ENCODE data around the gene EPM2A. TPM values are rescaled to one million over a fixed set of nuclear protein-coding genes. Genes with fewer than 3 reads are reported as not detected.

EPM2A gene
- total RNA-seq, 1 donor from 2014 or later = 21.9 TPM

- DNase-seq (no peak), ATAC-seq (ENCODE audit: low read depth) (no peak)
- H3K4me3 Mint-ChIP-seq = no peak overlapping the region
- H3K9me3 Mint-ChIP-seq = no peaks in the 10 kb centered on the region
- TF ChIP-seq CTCF (IDR thresholded peaks at IDR 0.05) = no peak
- H3K36me3 Mint-ChIP-seq (ENCODE audit: low read depth) = peaks cover 48% of the 10 kb centered on the region
- no peak overlapping the region for H3K27ac Mint-ChIP-seq
- ChIA-PET POLR2A (no interaction called here), CTCF (no interaction called here)
- no peaks in the 10 kb centered on the region for H3K4me1 Mint-ChIP-seq
- intact Hi-C loops (cut with micrococcal nuclease) = no loop called here
- no peaks in the 10 kb centered on the region for H3K27me3 Mint-ChIP-seq
These were observed 65.0 kb downstream of the EPM2A start for GRCh38 chr6:145670311-145670710.

GRCh38 chr6:145669627-145670034 lies 65.7 kb downstream of the EPM2A start:
- intact Hi-C loops (cut with micrococcal nuclease) = no loop called here
- ChIA-PET CTCF (interaction anchor here (1.1 kb wide), 1 partner anchor 34 kb away, joined by 3 read pairs; no protein-coding TSS in a partner anchor), POLR2A (no interaction called here)
- TF ChIP-seq CTCF (IDR thresholded peaks at IDR 0.05) = no peak
- no peaks in the 10 kb centered on the region for H3K27me3 Mint-ChIP-seq
- H3K9me3 Mint-ChIP-seq = no peaks in the 10 kb centered on the region
- ATAC-seq (ENCODE audit: low read depth) (no peak), DNase-seq (no peak)
- no peak overlapping the region for H3K27ac Mint-ChIP-seq
- peaks cover 43% of the 10 kb centered on the region for H3K36me3 Mint-ChIP-seq (ENCODE audit: low read depth)
- H3K4me3 Mint-ChIP-seq = no peak overlapping the region
- H3K4me1 Mint-ChIP-seq = no peaks in the 10 kb centered on the region

GRCh38 chr6:145668844-145669243 lies 66.5 kb downstream of the EPM2A start:
- Mint-ChIP-seq H3K4me1 (no peaks in the 10 kb centered on the region), H3K27ac (no peak overlapping the region), H3K4me3 (no peak overlapping the region), H3K9me3 (no peaks in the 10 kb centered on the region), H3K36me3 (ENCODE audit: low read depth) (peaks cover 36% of the 10 kb centered on the region), H3K27me3 (no peaks in the 10 kb centered on the region)
- POLR2A ChIA-PET = no interaction called here
- CTCF ChIA-PET = interaction anchor here (1.1 kb wide), 1 partner anchor 35 kb away, joined by 3 read pairs; no protein-coding TSS in a partner anchor
- intact Hi-C loops (cut with micrococcal nuclease) = no loop called here
- DNase-seq (no peak), ATAC-seq (ENCODE audit: low read depth) (no peak)
- no peak for TF ChIP-seq CTCF (IDR thresholded peaks at IDR 0.05)

- no peak overlapping the region for H3K27ac Mint-ChIP-seq
These were observed 74.6 kb downstream of the EPM2A start for GRCh38 chr6:145660676-145661075.

GRCh38 chr6:145656128-145656527 lies 79.2 kb downstream of the EPM2A start:
- no peaks in the 10 kb centered on the region for H3K27me3 Mint-ChIP-seq
- ChIA-PET CTCF (no interaction called here), POLR2A (no interaction called here)
- peaks cover 3% of the 10 kb centered on the region for H3K4me1 Mint-ChIP-seq
- H3K36me3 Mint-ChIP-seq (ENCODE audit: low read depth) = no peaks in the 10 kb centered on the region
- intact Hi-C loops (cut with micrococcal nuclease) = no loop called here
- ATAC-seq (ENCODE audit: low read depth) (no peak), DNase-seq (no peak)
- no peak for TF ChIP-seq CTCF (IDR thresholded peaks at IDR 0.05)
- no peaks in the 10 kb centered on the region for H3K9me3 Mint-ChIP-seq
- no peak overlapping the region for H3K4me3 Mint-ChIP-seq
- H3K27ac Mint-ChIP-seq = no peak overlapping the region

More at GRCh38 chr6:145660676-145661075, 74.6 kb downstream of the EPM2A start:
- intact Hi-C loops (cut with micrococcal nuclease) = no loop called here
- H3K27me3 Mint-ChIP-seq = no peaks in the 10 kb centered on the region
- no peaks in the 10 kb centered on the region for H3K9me3 Mint-ChIP-seq
- POLR2A ChIA-PET = no interaction called here
- CTCF ChIA-PET = no interaction called here
- ATAC-seq (ENCODE audit: low read depth) (no peak), DNase-seq (no peak)
- no peak for TF ChIP-seq CTCF (IDR thresholded peaks at IDR 0.05)
- H3K36me3 Mint-ChIP-seq (ENCODE audit: low read depth) = peaks cover 8% of the 10 kb centered on the region
- H3K4me3 Mint-ChIP-seq = no peak overlapping the region
- H3K4me1 Mint-ChIP-seq = peaks cover 3% of the 10 kb centered on the region

Measured in activated B cell treated with CpG ODN at 0.5 μM for 24 hours (primary cell).